NT2/D1 (cell line): ENCODE measurements around the gene KBTBD7.

Source experiments
- SUZ12 ChIP-seq: IDR thresholded peaks from 2 replicates; pipeline ENCODE4 v1.6.1; 2011; ENCODE audit not compliant: insufficient read length, insufficient read depth; ENCODE audit errors: extremely low read depth
- YY1 ChIP-seq: IDR thresholded peaks from 2 replicates; pipeline ENCODE4 v1.6.1; 2011; ENCODE audit not compliant: insufficient read length, insufficient read depth
- ZNF274 ChIP-seq: IDR thresholded peaks from 2 replicates; pipeline ENCODE4 v1.6.1; 2011; ENCODE audit warnings: mild to moderate bottlenecking, low read depth, low read length

GRCh38 chr13:41157048-41157717, 37.2 kb downstream of the KBTBD7 start:
- TF ChIP-seq YY1 (no peak), SUZ12 (no peak), ZNF274 (no peak)
